Breast epithelium (tissue), 4 donors: ENCODE data around the gene SP110. TPM values are rescaled to one million over a fixed set of nuclear protein-coding genes. Genes with fewer than 3 reads are reported as not detected.
A peak's percentile ranks its signal among the peaks of the same experiment; 100 is the strongest.

Source experiments
- DNase-seq, 2 donors: peaks; one replicate each; pipeline ENCODE4 v3.0.0-alpha.2; 2019; ENCODE audit warnings: low spot score in 2 of 2
- H3K27ac ChIP-seq, 2 donors: fragments of 200-600 bp; sonication (generic) in 1 of 2; one replicate each; pipeline ENCODE4 v1.5.1; 2016 to 2019; ENCODE audit warnings: mild to moderate bottlenecking in 1 of 2
- H3K27me3 ChIP-seq, 2 donors: fragments of 200-600 bp; sonication (generic) in 1 of 2; one replicate each; pipeline versions ENCODE4 v1.5.1 to v1.6.0; 2017 to 2019; ENCODE audit warnings: control low read depth in 1 of 2, mild to moderate bottlenecking in 1 of 2
- H3K36me3 ChIP-seq: fragments of 200-600 bp; one replicate; pipeline ENCODE4 v1.5.1; 2019
- H3K4me1 ChIP-seq, 2 donors: fragments of 200-600 bp; sonication (generic); one replicate each; pipeline ENCODE4 v1.5.1; 2016 to 2019; ENCODE audit warnings: control low read depth in 1 of 2
- H3K4me3 ChIP-seq, 3 donors: fragments of 200-600 bp; sonication (generic); 1 replicate in 2 of 3; 2 replicates in 1 of 3; pipeline ENCODE4 v1.5.1; 2016 to 2019; ENCODE audit warnings: mild to moderate bottlenecking in 3 of 3, moderate library complexity in 2 of 3
- H3K9me3 ChIP-seq, 2 donors: fragments of 200-600 bp; sonication (generic) in 1 of 2; one replicate each; pipeline ENCODE4 v1.5.1; 2016 to 2019; ENCODE audit warnings: control low read depth in 1 of 2
- POLR2A ChIP-seq: fragments of 450-650 bp; IDR thresholded peaks from one replicate; pipeline ENCODE4 v1.6.1; 2016; ENCODE audit warnings: antibody characterized with exemption, mild to moderate bottlenecking, moderate library complexity
- POLR2AphosphoS5 ChIP-seq, 3 donors: sonication (generic); formaldehyde crosslinking; IDR thresholded peaks; one replicate each; pipeline ENCODE4 v1.6.1; 2017; ENCODE audit warnings: antibody characterized with exemption in 3 of 3
- intact Hi-C: fragments of 100-400 bp; cut with DNase I; formaldehyde crosslinking; loops from one replicate; pipeline ENCODE4 v1.15.1; 2023; ENCODE audit warnings: low total_unique reads
- total RNA-seq, 3 donors: library from RNA; depleted of rRNA; stranded (reverse); fragments of >200 nt; gene quantifications; one replicate each; pipeline ENCODE4 v1.1.0, GENCODE V29; 2016
- TF ChIP-seq, protein P1 (sequence below), 3 donors: fragments of 450-650 bp; IDR thresholded peaks; one replicate each; pipeline ENCODE4 v1.5.1; 2016 to 2017; ENCODE audit warnings: antibody characterized with exemption in 3 of 3, mild to moderate bottlenecking in 3 of 3, moderate library complexity in 3 of 3

The SP110 gene
- total RNA-seq, 3 donors from 2014 or later, result 18.2 to 39.0 (median 36.9) TPM

DNA sequence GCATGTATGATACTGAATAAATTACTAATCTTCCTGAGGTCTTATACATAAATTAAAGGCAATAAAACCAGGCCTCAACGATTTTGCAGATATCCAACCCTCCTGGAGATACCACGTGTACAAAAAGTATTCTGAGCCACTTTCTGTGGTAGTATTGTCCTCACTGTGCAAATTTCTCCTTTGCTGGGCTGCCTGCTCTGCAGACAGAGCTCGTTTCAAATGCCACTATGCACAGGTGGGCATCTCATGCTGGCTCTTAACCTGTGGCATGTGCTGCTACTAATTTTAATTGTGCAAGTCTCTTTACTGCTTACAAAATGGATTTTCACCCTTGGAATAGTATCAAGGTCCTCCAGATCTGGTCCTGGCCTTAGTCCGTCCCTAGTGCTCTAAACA, 84.7 kb downstream of the SP110 start:
- H3K27ac ChIP-seq, result no peak overlapping the region
- no peaks in the 10 kb centered on the region for H3K27me3 ChIP-seq
- no peak for TF ChIP-seq POLR2A
- no peak for TF ChIP-seq POLR2AphosphoS5 (IDR thresholded peaks at IDR 0.05)
- TF ChIP-seq, protein P1, sequence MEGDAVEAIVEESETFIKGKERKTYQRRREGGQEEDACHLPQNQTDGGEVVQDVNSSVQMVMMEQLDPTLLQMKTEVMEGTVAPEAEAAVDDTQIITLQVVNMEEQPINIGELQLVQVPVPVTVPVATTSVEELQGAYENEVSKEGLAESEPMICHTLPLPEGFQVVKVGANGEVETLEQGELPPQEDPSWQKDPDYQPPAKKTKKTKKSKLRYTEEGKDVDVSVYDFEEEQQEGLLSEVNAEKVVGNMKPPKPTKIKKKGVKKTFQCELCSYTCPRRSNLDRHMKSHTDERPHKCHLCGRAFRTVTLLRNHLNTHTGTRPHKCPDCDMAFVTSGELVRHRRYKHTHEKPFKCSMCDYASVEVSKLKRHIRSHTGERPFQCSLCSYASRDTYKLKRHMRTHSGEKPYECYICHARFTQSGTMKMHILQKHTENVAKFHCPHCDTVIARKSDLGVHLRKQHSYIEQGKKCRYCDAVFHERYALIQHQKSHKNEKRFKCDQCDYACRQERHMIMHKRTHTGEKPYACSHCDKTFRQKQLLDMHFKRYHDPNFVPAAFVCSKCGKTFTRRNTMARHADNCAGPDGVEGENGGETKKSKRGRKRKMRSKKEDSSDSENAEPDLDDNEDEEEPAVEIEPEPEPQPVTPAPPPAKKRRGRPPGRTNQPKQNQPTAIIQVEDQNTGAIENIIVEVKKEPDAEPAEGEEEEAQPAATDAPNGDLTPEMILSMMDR (IDR thresholded peaks at IDR 0.05), result no peak
- intact Hi-C loops, result no loop called here
- no peaks in the 10 kb centered on the region for H3K4me1 ChIP-seq
- no peak overlapping the region for H3K4me3 ChIP-seq
- no peak for DNase-seq
- no peaks in the 10 kb centered on the region for H3K36me3 ChIP-seq
- peaks cover 0 to 9% of the 10 kb centered on the region in 2 donors for H3K9me3 ChIP-seq

DNA sequence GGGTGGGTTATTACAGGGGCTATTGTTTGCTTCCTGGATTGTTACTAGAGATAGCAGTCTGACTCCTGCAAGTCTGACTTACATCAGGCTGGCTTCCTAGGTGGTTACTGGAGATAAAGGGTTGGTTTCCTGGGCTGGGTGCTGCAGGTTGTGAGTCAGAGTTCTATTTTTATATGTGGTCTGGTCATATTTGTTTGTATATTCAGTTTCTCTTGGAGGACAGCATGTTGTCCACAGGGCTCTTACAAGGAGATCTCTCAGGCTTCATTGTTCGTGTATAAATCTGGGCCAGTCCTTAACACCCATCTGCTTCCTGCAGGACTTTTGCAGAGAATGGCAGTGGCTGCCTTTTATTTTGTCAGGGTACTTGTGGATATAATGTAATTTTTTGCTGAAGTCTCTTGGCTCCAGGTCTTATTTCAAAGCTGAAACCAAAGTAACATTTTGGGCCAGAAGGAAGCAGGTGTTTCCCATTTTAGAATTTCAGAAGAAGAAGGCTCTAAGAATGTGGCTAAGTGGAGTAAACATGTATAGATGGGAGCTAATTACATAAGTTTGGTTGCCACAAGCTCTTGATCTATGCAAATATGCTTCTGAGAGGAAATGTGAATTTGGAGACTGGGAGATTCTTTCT, 85.2 kb downstream of the SP110 start:
- no peaks in the 10 kb centered on the region for H3K4me1 ChIP-seq
- no peak for DNase-seq
- peak overlapping the region in 1 of 2 donors; percentile 30 for H3K27ac ChIP-seq
- TF ChIP-seq, protein P1 (IDR thresholded peaks at IDR 0.05), result no peak
- TF ChIP-seq POLR2AphosphoS5 (IDR thresholded peaks at IDR 0.05), result no peak
- no peak for TF ChIP-seq POLR2A
- intact Hi-C loops, result no loop called here
- peaks cover 0 to 9% of the 10 kb centered on the region in 2 donors for H3K9me3 ChIP-seq
- no peaks in the 10 kb centered on the region for H3K27me3 ChIP-seq
- no peak overlapping the region for H3K4me3 ChIP-seq
- no peaks in the 10 kb centered on the region for H3K36me3 ChIP-seq

DNA sequence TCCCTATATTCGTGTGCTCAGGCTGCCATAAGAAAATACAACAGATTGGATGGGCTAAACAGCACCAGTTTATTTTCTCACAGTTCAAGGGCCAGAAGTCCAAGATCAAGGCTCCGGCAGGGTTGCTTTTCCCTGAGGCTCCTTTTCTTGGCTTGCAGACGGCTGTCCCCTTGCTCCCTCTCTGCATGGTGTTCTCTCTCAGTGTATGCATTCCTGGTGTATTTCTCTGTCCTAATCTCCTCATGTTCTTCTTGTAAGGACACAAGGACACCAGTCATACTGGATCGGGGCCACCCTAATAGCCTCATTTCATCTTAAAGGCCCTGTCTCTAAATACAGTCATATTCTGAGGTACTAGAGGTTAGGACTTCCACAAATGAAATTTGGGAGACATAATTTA, 88.4 kb downstream of the SP110 start:
- intact Hi-C loops, result no loop called here
- H3K4me1 ChIP-seq, result no peaks in the 10 kb centered on the region
- TF ChIP-seq POLR2AphosphoS5 (IDR thresholded peaks at IDR 0.05) (no peak), POLR2A (no peak)
- TF ChIP-seq, protein P1 (IDR thresholded peaks at IDR 0.05), result no peak
- H3K9me3 ChIP-seq, result peaks cover 0 to 9% of the 10 kb centered on the region in 2 donors
- DNase-seq, result no peak
- H3K36me3 ChIP-seq, result no peaks in the 10 kb centered on the region
- H3K27me3 ChIP-seq, result no peaks in the 10 kb centered on the region
- H3K27ac ChIP-seq, result peak overlapping the region; percentile 68 to 77
- no peak overlapping the region for H3K4me3 ChIP-seq

- Histone ChIP-seq H3K36me3 (no peaks in the 10 kb centered on the region), H3K4me1 (no peaks in the 10 kb centered on the region), H3K27me3 (no peaks in the 10 kb centered on the region), H3K4me3 (no peak overlapping the region), H3K27ac (peak overlapping the region; percentile 68 to 77), H3K9me3 (peaks cover 0 to 9% of the 10 kb centered on the region in 2 donors)
- peak in 1 of 2 donors; percentile 27 for DNase-seq
- intact Hi-C loops, result no loop called here
- peak in 2 of 3 donors; percentile 45 to 85 for TF ChIP-seq POLR2AphosphoS5 (IDR thresholded peaks at IDR 0.05)
- TF ChIP-seq, protein P1 (IDR thresholded peaks at IDR 0.05), result no peak
These were observed 89.0 kb downstream of the SP110 start for GRCh38 chr2:230130668-230131364.

DNA sequence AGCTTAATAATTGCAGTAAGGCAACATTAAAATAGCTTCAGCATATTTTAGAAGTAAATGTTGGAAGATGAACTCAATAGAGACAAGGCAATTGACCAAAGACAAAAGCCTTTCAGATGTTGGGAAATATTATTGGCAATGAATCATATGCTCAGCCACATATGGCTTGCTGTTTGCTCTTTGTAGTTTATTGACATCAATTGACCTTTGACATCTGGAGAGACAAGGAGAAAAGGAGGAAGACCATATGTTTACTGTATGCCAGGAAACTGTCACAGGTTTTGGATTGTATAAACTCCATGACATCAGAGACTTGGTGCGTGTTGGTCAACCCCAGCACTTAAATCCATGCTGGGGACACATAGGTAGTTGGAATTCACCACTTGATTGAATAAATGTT, 90.4 kb downstream of the SP110 start:
- no peaks in the 10 kb centered on the region for H3K27me3 ChIP-seq
- DNase-seq, result no peak
- peak overlapping the region; percentile 77 to 87 for H3K27ac ChIP-seq
- no peaks in the 10 kb centered on the region for H3K36me3 ChIP-seq
- intact Hi-C loops, result loop anchor here (10.0 kb wide), 1 partner anchor 1435 kb away; no protein-coding TSS in a partner anchor
- H3K4me3 ChIP-seq, result peak overlapping the region in 2 of 3 donors; percentile 31 to 48
- H3K4me1 ChIP-seq, result no peaks in the 10 kb centered on the region
- no peak for TF ChIP-seq POLR2A
- TF ChIP-seq, protein P1 (IDR thresholded peaks at IDR 0.05), result no peak
- no peak for TF ChIP-seq POLR2AphosphoS5 (IDR thresholded peaks at IDR 0.05)
- peaks cover 0 to 9% of the 10 kb centered on the region in 2 donors for H3K9me3 ChIP-seq
